Liver (tissue), 3 donors: ENCODE measurements around the gene WWOX.
A peak's percentile ranks its signal among the peaks of the same experiment; 100 is the strongest.

Experiments
- FOXA1 ChIP-seq: IDR thresholded peaks from 2 replicates; pipeline ENCODE4 v1.6.1; 2016; ENCODE audit warnings: antibody characterized with exemption
- FOXA2 ChIP-seq: IDR thresholded peaks from 2 replicates; pipeline ENCODE4 v1.6.1; 2016; ENCODE audit warnings: antibody characterized with exemption
- GABPA ChIP-seq, 2 donors: IDR thresholded peaks in 1 of 2; conservative IDR thresholded peaks in 1 of 2; 2 replicates each; pipeline ENCODE4 v1.6.1; 2016; ENCODE audit warnings: antibody characterized with exemption in 2 of 2, mild to moderate bottlenecking in 1 of 2, moderate library complexity in 1 of 2
- HNF4A ChIP-seq, 2 donors: conservative IDR thresholded peaks; 2 replicates each; pipeline ENCODE4 v1.6.1; 2016; ENCODE audit warnings: antibody characterized with exemption in 2 of 2, mild to moderate bottlenecking in 2 of 2
- RAD21 ChIP-seq, 2 donors: IDR thresholded peaks; 2 replicates each; pipeline ENCODE4 v1.6.1; 2016; ENCODE audit warnings: antibody characterized with exemption in 2 of 2, mild to moderate bottlenecking in 2 of 2
- REST ChIP-seq: IDR thresholded peaks from 2 replicates; pipeline ENCODE4 v1.6.1; 2016; ENCODE audit warnings: antibody characterized with exemption, mild to moderate bottlenecking
- SP1 ChIP-seq: IDR thresholded peaks from 2 replicates; pipeline ENCODE4 v1.6.1; 2018; ENCODE audit warnings: antibody characterized with exemption, mild to moderate bottlenecking
- TAF1 ChIP-seq: conservative IDR thresholded peaks from 2 replicates; pipeline ENCODE4 v1.6.1; 2016; ENCODE audit warnings: antibody characterized with exemption, mild to moderate bottlenecking
- YY1 ChIP-seq: IDR thresholded peaks from 2 replicates; pipeline ENCODE4 v1.6.1; 2016; ENCODE audit warnings: antibody characterized with exemption, mild to moderate bottlenecking
- ZBTB33 ChIP-seq: IDR thresholded peaks from 2 replicates; pipeline ENCODE4 v1.6.1; 2016; ENCODE audit warnings: antibody characterized with exemption
- TF ChIP-seq, protein P1 (sequence below): fragments of 150-350 bp; IDR thresholded peaks from 2 replicates; pipeline ENCODE4 v1.5.1; 2017; ENCODE audit warnings: improper control_type of control experiment, low read depth, low read length; ENCODE audit not compliant: missing input control
- TF ChIP-seq, protein P2 (sequence below): IDR thresholded peaks from 2 replicates; pipeline ENCODE4 v1.6.1; 2016; ENCODE audit warnings: antibody characterized with exemption
- TF ChIP-seq, protein P3 (sequence below): IDR thresholded peaks from 2 replicates; pipeline ENCODE4 v1.6.1; 2016; ENCODE audit warnings: antibody characterized with exemption
- donor health status: healthy.
- donor health status: healthy.

DNA sequence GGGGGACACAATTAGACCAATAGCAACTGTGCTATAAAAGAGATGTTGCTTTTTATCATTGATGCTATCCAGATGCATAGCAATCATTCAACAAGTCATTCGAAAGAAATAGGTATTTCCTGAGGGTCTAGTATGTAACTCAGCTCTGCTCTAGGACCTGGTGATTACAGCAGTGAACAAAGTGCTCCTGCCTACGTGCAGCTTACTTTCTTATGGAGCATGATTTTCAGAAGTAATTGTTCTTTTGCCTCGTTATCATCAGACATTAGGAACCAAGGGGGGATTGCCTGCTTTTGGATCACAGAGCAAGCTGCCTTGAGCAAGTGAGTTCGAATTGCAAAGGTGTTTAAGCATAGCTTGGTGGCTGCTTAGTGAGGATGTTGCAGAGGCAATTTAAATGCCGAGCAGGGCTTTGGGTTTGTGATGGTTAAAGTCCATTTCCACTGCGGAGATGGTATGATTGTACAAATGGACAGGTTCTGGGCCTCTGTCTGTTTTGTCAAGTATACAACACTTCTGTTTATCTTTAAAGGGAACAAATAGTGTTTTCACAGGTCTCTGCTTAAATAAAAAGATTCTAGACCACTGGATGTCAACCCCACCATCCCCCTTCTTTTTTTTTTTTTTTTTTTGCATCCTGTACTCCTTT is 41.5 kb downstream of the WWOX start:
- TF ChIP-seq GABPA (IDR thresholded peaks at IDR 0.05 in 1 of 2, conservative IDR thresholded peaks at IDR 0.05 in 1 of 2) = no peak
- TF ChIP-seq, protein P1, sequence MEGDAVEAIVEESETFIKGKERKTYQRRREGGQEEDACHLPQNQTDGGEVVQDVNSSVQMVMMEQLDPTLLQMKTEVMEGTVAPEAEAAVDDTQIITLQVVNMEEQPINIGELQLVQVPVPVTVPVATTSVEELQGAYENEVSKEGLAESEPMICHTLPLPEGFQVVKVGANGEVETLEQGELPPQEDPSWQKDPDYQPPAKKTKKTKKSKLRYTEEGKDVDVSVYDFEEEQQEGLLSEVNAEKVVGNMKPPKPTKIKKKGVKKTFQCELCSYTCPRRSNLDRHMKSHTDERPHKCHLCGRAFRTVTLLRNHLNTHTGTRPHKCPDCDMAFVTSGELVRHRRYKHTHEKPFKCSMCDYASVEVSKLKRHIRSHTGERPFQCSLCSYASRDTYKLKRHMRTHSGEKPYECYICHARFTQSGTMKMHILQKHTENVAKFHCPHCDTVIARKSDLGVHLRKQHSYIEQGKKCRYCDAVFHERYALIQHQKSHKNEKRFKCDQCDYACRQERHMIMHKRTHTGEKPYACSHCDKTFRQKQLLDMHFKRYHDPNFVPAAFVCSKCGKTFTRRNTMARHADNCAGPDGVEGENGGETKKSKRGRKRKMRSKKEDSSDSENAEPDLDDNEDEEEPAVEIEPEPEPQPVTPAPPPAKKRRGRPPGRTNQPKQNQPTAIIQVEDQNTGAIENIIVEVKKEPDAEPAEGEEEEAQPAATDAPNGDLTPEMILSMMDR = no peak
- TF ChIP-seq, protein P2, sequence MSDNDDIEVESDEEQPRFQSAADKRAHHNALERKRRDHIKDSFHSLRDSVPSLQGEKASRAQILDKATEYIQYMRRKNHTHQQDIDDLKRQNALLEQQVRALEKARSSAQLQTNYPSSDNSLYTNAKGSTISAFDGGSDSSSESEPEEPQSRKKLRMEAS = no peak
- no peak for TF ChIP-seq RAD21 (IDR thresholded peaks at IDR 0.05)
- peak; percentile 64 to 71 for TF ChIP-seq HNF4A (conservative IDR thresholded peaks at IDR 0.05)
- TF ChIP-seq TAF1 = no peak
- TF ChIP-seq ZBTB33 = no peak
- no peak for TF ChIP-seq REST
- peak; percentile 25 for TF ChIP-seq SP1
- no peak for TF ChIP-seq YY1
- TF ChIP-seq FOXA1 = no peak
- TF ChIP-seq, protein P3, sequence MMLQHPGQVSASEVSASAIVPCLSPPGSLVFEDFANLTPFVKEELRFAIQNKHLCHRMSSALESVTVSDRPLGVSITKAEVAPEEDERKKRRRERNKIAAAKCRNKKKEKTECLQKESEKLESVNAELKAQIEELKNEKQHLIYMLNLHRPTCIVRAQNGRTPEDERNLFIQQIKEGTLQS = no peak
- TF ChIP-seq FOXA2 = no peak
